GM12878 (cell line): ENCODE measurements around the gene TCF4. TPM values are rescaled to one million over a fixed set of nuclear protein-coding genes. Genes with fewer than 3 reads are reported as not detected.

Experiments
- FOXK2 ChIP-seq: fragments of 450-650 bp; IDR thresholded peaks from 2 replicates; pipeline ENCODE4 v1.6.1; 2017; ENCODE audit warnings: mild to moderate bottlenecking, moderate library complexity
- polyA plus RNA-seq, 11 experiments: library from polyadenylated mRNA; depleted of rRNA in 4 of 11; unstranded in 6 of 11; stranded (reverse) in 5 of 11; fragments of >200 nt; fragmentation: Nextera tagmentation in 4 of 11; fragmentation: Illumina TruSeq in 1 of 11; extraction: Ambion mirVana in 4 of 11; extraction: Trizol in 1 of 11; gene quantifications; 1 replicate in 1 of 11; 2 replicates in 10 of 11; pipeline versions ENCODE4 v1.2.1 to v1.2.3, GENCODE V29; 2011 to 2016; ENCODE audit warnings: inconsistent platforms in 2 of 11, missing spikeins in 2 of 11, low read depth in 1 of 11
- total RNA-seq, 4 experiments: library from RNA; depleted of rRNA in 3 of 4; stranded (reverse); fragments of >200 nt in 3 of 4; fragmentation: Illumina TruSeq in 1 of 4; extraction: Trizol in 1 of 4; gene quantifications; 2 replicates each; pipeline versions ENCODE4 v1.2.1 to v1.2.3, GENCODE V29; 2013 to 2021
- TF ChIP-seq, protein P1 (sequence below): fragments of 450-650 bp; IDR thresholded peaks from 2 replicates; pipeline ENCODE4 v1.6.1; 2016; ENCODE audit warnings: mild to moderate bottlenecking, moderate library complexity, borderline replicate concordance
- TF ChIP-seq, protein P2 (sequence below): fragments of 450-650 bp; IDR thresholded peaks from 2 replicates; pipeline ENCODE4 v1.6.1; 2018; ENCODE audit warnings: mild to moderate bottlenecking, low read depth, moderate library complexity; ENCODE audit not compliant: partially characterized antibody
- TF ChIP-seq, protein P3 (sequence below): fragments of 150-350 bp; IDR thresholded peaks from 2 replicates; pipeline ENCODE4 v1.6.1; 2014; ENCODE audit warnings: mild to moderate bottlenecking, low read depth, low read length

The TCF4 gene
- total and polyA plus RNA-seq, 10 of the 15 experiments (the other 5 are each of a cell fraction or from before 2014, with no cell fraction given) = 15.2 to 94.0 (median 31.5) TPM

DNA sequence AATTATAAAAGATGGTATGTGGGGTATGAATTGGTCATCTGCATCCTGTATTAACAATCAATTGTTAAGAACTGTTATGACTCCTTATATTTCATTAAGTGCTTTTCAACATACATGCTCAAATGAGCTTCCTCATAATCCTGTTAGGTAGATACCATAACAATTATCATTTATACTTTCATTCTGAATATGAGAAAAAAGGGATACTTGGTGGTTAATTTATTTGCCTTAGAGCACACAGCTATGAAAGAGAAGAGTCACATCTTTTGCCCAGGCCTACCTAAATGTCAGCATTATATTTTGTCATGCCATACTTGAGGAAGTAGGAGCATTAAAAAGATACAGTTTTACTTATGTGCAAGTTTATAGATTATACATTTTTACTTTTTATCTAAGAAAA is 169.6 kb downstream of the TCF4 start (continued):
- TF ChIP-seq, protein P1, sequence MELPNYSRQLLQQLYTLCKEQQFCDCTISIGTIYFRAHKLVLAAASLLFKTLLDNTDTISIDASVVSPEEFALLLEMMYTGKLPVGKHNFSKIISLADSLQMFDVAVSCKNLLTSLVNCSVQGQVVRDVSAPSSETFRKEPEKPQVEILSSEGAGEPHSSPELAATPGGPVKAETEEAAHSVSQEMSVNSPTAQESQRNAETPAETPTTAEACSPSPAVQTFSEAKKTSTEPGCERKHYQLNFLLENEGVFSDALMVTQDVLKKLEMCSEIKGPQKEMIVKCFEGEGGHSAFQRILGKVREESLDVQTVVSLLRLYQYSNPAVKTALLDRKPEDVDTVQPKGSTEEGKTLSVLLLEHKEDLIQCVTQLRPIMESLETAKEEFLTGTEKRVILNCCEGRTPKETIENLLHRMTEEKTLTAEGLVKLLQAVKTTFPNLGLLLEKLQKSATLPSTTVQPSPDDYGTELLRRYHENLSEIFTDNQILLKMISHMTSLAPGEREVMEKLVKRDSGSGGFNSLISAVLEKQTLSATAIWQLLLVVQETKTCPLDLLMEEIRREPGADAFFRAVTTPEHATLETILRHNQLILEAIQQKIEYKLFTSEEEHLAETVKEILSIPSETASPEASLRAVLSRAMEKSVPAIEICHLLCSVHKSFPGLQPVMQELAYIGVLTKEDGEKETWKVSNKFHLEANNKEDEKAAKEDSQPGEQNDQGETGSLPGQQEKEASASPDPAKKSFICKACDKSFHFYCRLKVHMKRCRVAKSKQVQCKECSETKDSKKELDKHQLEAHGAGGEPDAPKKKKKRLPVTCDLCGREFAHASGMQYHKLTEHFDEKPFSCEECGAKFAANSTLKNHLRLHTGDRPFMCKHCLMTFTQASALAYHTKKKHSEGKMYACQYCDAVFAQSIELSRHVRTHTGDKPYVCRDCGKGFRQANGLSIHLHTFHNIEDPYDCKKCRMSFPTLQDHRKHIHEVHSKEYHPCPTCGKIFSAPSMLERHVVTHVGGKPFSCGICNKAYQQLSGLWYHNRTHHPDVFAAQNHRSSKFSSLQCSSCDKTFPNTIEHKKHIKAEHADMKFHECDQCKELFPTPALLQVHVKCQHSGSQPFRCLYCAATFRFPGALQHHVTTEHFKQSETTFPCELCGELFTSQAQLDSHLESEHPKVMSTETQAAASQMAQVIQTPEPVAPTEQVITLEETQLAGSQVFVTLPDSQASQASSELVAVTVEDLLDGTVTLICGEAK = no peak
- TF ChIP-seq FOXK2 = no peak
- TF ChIP-seq, protein P2, sequence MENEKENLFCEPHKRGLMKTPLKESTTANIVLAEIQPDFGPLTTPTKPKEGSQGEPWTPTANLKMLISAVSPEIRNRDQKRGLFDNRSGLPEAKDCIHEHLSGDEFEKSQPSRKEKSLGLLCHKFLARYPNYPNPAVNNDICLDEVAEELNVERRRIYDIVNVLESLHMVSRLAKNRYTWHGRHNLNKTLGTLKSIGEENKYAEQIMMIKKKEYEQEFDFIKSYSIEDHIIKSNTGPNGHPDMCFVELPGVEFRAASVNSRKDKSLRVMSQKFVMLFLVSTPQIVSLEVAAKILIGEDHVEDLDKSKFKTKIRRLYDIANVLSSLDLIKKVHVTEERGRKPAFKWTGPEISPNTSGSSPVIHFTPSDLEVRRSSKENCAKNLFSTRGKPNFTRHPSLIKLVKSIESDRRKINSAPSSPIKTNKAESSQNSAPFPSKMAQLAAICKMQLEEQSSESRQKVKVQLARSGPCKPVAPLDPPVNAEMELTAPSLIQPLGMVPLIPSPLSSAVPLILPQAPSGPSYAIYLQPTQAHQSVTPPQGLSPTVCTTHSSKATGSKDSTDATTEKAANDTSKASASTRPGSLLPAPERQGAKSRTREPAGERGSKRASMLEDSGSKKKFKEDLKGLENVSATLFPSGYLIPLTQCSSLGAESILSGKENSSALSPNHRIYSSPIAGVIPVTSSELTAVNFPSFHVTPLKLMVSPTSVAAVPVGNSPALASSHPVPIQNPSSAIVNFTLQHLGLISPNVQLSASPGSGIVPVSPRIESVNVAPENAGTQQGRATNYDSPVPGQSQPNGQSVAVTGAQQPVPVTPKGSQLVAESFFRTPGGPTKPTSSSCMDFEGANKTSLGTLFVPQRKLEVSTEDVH = no peak
- TF ChIP-seq, protein P3, sequence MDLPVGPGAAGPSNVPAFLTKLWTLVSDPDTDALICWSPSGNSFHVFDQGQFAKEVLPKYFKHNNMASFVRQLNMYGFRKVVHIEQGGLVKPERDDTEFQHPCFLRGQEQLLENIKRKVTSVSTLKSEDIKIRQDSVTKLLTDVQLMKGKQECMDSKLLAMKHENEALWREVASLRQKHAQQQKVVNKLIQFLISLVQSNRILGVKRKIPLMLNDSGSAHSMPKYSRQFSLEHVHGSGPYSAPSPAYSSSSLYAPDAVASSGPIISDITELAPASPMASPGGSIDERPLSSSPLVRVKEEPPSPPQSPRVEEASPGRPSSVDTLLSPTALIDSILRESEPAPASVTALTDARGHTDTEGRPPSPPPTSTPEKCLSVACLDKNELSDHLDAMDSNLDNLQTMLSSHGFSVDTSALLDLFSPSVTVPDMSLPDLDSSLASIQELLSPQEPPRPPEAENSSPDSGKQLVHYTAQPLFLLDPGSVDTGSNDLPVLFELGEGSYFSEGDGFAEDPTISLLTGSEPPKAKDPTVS = no peak
